ENCODE measurements around the gene COMT. TPM values are rescaled to one million over a fixed set of nuclear protein-coding genes. Genes with fewer than 3 reads are reported as not detected.

COMT gene
- total RNA-seq, 4 donors from 2014 or later, result 154 to 255 (median 223) TPM

- DNase-seq (peak in 1 of 2 donors; percentile 12), ATAC-seq (no peak)
- Histone ChIP-seq H3K4me3 (no peak overlapping the region), H3K27ac (no peak overlapping the region), H3K27me3 (no peaks in the 10 kb centered on the region), H3K4me1 (peaks cover 4 to 11% of the 10 kb centered on the region in 2 donors), H3K9me3 (no peaks in the 10 kb centered on the region), H3K36me3 (no peaks in the 10 kb centered on the region)
- intact Hi-C loops (cut with DNase I; ENCODE audit: low total_unique reads), result no loop called here
- in situ Hi-C loops (cut with MboI; ENCODE audit: low sequenced_read_pairs in 4 of 4), result loop anchor here in 3 of 4 donors (5.0 kb wide), 1 partner anchor 38 kb away; no protein-coding TSS in a partner anchor
- no peak for TF ChIP-seq POLR2A (IDR thresholded peaks at IDR 0.05)
- TF ChIP-seq, protein P1, sequence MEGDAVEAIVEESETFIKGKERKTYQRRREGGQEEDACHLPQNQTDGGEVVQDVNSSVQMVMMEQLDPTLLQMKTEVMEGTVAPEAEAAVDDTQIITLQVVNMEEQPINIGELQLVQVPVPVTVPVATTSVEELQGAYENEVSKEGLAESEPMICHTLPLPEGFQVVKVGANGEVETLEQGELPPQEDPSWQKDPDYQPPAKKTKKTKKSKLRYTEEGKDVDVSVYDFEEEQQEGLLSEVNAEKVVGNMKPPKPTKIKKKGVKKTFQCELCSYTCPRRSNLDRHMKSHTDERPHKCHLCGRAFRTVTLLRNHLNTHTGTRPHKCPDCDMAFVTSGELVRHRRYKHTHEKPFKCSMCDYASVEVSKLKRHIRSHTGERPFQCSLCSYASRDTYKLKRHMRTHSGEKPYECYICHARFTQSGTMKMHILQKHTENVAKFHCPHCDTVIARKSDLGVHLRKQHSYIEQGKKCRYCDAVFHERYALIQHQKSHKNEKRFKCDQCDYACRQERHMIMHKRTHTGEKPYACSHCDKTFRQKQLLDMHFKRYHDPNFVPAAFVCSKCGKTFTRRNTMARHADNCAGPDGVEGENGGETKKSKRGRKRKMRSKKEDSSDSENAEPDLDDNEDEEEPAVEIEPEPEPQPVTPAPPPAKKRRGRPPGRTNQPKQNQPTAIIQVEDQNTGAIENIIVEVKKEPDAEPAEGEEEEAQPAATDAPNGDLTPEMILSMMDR (IDR thresholded peaks at IDR 0.05 in 4 of 5, conservative IDR thresholded peaks at IDR 0.05 in 1 of 5), result no peak
Observed at GRCh38 chr22:20010307-20011122, 68.9 kb downstream of the COMT start.

GRCh38 chr22:20011123-20011992, 69.8 kb downstream of the COMT start:
- H3K36me3 ChIP-seq, result no peaks in the 10 kb centered on the region
- H3K27me3 ChIP-seq, result no peaks in the 10 kb centered on the region
- in situ Hi-C loops (cut with MboI; ENCODE audit: low sequenced_read_pairs in 4 of 4) (loop anchor here in 3 of 4 donors (5.0 kb wide), 1 partner anchor 39 kb away; no protein-coding TSS in a partner anchor), intact Hi-C loops (cut with DNase I; ENCODE audit: low total_unique reads) (no loop called here)
- TF ChIP-seq, protein P1 (IDR thresholded peaks at IDR 0.05 in 4 of 5, conservative IDR thresholded peaks at IDR 0.05 in 1 of 5), result no peak
- no peak for TF ChIP-seq POLR2A (IDR thresholded peaks at IDR 0.05)
- peaks cover 9 to 15% of the 10 kb centered on the region in 2 donors for H3K4me1 ChIP-seq
- H3K27ac ChIP-seq, result no peak overlapping the region
- no peak for DNase-seq
- no peak for ATAC-seq
- no peak overlapping the region for H3K4me3 ChIP-seq
- H3K9me3 ChIP-seq, result no peaks in the 10 kb centered on the region

- peaks cover 10 to 16% of the 10 kb centered on the region in 2 donors for H3K4me1 ChIP-seq
- no peak overlapping the region for H3K27ac ChIP-seq
- no peaks in the 10 kb centered on the region for H3K36me3 ChIP-seq
- no peaks in the 10 kb centered on the region for H3K27me3 ChIP-seq
- TF ChIP-seq POLR2A (IDR thresholded peaks at IDR 0.05), result no peak
- TF ChIP-seq, protein P1 (IDR thresholded peaks at IDR 0.05 in 4 of 5, conservative IDR thresholded peaks at IDR 0.05 in 1 of 5), result no peak
- H3K9me3 ChIP-seq, result no peaks in the 10 kb centered on the region
- no peak overlapping the region for H3K4me3 ChIP-seq
- intact Hi-C loops (cut with DNase I; ENCODE audit: low total_unique reads) (loop anchor here (2.0 kb wide), 1 partner anchor 281 kb away; no protein-coding TSS in a partner anchor), in situ Hi-C loops (cut with MboI; ENCODE audit: low sequenced_read_pairs in 4 of 4) (loop anchor here in 3 of 4 donors (5.0 kb wide), 1 partner anchor 40 kb away; no protein-coding TSS in a partner anchor)
- ATAC-seq (no peak), DNase-seq (no peak)
Observed at GRCh38 chr22:20011993-20012740, 70.6 kb downstream of the COMT start.

GRCh38 chr22:20012741-20013331, 71.3 kb downstream of the COMT start:
- no peaks in the 10 kb centered on the region for H3K36me3 ChIP-seq
- DNase-seq (no peak), ATAC-seq (no peak)
- no peak overlapping the region for H3K4me3 ChIP-seq
- TF ChIP-seq, protein P1 (IDR thresholded peaks at IDR 0.05 in 4 of 5, conservative IDR thresholded peaks at IDR 0.05 in 1 of 5), result no peak
- TF ChIP-seq POLR2A (IDR thresholded peaks at IDR 0.05), result no peak
- H3K27ac ChIP-seq, result no peak overlapping the region
- peaks cover 14 to 20% of the 10 kb centered on the region in 2 donors for H3K4me1 ChIP-seq
- no peaks in the 10 kb centered on the region for H3K9me3 ChIP-seq
- in situ Hi-C loops (cut with MboI; ENCODE audit: low sequenced_read_pairs in 4 of 4) (loop anchor here in 3 of 4 donors (5.0 kb wide), 1 partner anchor 41 kb away; no protein-coding TSS in a partner anchor), intact Hi-C loops (cut with DNase I; ENCODE audit: low total_unique reads) (loop anchor here (1.0 to 2.0 kb wide), 2 partner anchors 43 to 282 kb away; no protein-coding TSS in a partner anchor)
- H3K27me3 ChIP-seq, result no peaks in the 10 kb centered on the region
